ENCODE results near the gene ARHGEF37. TPM values are rescaled to one million over a fixed set of nuclear protein-coding genes. Genes with fewer than 3 reads are reported as not detected.

ARHGEF37 gene
- total and polyA plus RNA-seq, 2 of the 8 experiments (the other 6 are each of a cell fraction or from before 2014, with no cell fraction given): 0.21 to 0.48 TPM

- TF ChIP-seq, protein P1, sequence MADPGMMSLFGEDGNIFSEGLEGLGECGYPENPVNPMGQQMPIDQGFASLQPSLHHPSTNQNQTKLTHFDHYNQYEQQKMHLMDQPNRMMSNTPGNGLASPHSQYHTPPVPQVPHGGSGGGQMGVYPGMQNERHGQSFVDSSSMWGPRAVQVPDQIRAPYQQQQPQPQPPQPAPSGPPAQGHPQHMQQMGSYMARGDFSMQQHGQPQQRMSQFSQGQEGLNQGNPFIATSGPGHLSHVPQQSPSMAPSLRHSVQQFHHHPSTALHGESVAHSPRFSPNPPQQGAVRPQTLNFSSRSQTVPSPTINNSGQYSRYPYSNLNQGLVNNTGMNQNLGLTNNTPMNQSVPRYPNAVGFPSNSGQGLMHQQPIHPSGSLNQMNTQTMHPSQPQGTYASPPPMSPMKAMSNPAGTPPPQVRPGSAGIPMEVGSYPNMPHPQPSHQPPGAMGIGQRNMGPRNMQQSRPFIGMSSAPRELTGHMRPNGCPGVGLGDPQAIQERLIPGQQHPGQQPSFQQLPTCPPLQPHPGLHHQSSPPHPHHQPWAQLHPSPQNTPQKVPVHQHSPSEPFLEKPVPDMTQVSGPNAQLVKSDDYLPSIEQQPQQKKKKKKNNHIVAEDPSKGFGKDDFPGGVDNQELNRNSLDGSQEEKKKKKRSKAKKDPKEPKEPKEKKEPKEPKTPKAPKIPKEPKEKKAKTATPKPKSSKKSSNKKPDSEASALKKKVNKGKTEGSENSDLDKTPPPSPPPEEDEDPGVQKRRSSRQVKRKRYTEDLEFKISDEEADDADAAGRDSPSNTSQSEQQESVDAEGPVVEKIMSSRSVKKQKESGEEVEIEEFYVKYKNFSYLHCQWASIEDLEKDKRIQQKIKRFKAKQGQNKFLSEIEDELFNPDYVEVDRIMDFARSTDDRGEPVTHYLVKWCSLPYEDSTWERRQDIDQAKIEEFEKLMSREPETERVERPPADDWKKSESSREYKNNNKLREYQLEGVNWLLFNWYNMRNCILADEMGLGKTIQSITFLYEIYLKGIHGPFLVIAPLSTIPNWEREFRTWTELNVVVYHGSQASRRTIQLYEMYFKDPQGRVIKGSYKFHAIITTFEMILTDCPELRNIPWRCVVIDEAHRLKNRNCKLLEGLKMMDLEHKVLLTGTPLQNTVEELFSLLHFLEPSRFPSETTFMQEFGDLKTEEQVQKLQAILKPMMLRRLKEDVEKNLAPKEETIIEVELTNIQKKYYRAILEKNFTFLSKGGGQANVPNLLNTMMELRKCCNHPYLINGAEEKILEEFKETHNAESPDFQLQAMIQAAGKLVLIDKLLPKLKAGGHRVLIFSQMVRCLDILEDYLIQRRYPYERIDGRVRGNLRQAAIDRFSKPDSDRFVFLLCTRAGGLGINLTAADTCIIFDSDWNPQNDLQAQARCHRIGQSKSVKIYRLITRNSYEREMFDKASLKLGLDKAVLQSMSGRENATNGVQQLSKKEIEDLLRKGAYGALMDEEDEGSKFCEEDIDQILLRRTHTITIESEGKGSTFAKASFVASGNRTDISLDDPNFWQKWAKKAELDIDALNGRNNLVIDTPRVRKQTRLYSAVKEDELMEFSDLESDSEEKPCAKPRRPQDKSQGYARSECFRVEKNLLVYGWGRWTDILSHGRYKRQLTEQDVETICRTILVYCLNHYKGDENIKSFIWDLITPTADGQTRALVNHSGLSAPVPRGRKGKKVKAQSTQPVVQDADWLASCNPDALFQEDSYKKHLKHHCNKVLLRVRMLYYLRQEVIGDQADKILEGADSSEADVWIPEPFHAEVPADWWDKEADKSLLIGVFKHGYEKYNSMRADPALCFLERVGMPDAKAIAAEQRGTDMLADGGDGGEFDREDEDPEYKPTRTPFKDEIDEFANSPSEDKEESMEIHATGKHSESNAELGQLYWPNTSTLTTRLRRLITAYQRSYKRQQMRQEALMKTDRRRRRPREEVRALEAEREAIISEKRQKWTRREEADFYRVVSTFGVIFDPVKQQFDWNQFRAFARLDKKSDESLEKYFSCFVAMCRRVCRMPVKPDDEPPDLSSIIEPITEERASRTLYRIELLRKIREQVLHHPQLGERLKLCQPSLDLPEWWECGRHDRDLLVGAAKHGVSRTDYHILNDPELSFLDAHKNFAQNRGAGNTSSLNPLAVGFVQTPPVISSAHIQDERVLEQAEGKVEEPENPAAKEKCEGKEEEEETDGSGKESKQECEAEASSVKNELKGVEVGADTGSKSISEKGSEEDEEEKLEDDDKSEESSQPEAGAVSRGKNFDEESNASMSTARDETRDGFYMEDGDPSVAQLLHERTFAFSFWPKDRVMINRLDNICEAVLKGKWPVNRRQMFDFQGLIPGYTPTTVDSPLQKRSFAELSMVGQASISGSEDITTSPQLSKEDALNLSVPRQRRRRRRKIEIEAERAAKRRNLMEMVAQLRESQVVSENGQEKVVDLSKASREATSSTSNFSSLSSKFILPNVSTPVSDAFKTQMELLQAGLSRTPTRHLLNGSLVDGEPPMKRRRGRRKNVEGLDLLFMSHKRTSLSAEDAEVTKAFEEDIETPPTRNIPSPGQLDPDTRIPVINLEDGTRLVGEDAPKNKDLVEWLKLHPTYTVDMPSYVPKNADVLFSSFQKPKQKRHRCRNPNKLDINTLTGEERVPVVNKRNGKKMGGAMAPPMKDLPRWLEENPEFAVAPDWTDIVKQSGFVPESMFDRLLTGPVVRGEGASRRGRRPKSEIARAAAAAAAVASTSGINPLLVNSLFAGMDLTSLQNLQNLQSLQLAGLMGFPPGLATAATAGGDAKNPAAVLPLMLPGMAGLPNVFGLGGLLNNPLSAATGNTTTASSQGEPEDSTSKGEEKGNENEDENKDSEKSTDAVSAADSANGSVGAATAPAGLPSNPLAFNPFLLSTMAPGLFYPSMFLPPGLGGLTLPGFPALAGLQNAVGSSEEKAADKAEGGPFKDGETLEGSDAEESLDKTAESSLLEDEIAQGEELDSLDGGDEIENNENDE (IDR thresholded peaks at IDR 0.05; ENCODE audit: insufficient replicate concordance, low read length): no peak
- TF ChIP-seq EGR1 (IDR thresholded peaks at IDR 0.05; ENCODE audit: borderline replicate concordance, low read depth, low read length) (no peak), BCL11A (IDR thresholded peaks at IDR 0.05; ENCODE audit: low read depth in 2 of 2, low read length in 2 of 2) (no peak), TAF1 (IDR thresholded peaks at IDR 0.05; ENCODE audit: low read depth, low read length) (no peak), CEBPB (IDR thresholded peaks at IDR 0.05; ENCODE audit: low read depth, low read length) (no peak), CREB1 (IDR thresholded peaks at IDR 0.05) (no peak), NRF1 (IDR thresholded peaks at IDR 0.05; ENCODE audit: low read depth, low read length) (no peak), NANOG (IDR thresholded peaks at IDR 0.05; ENCODE audit: insufficient read depth, low read depth, low read length, poor library complexity, severe bottlenecking) (no peak), ZNF274 (IDR thresholded peaks at IDR 0.05; ENCODE audit: borderline replicate concordance, extremely low read depth, low read length) (no peak)
Measured at GRCh38 chr5:149672701-149673476, 91.6 kb downstream of the ARHGEF37 start (continued).
